ENCODE data around the gene TIE1.
"Not testable (repeated sequence)": the region's sequence is repeated elsewhere in the genome, so short reads cannot be mapped to it uniquely, and the experiment has no call there.

TIE1 gene

DNA sequence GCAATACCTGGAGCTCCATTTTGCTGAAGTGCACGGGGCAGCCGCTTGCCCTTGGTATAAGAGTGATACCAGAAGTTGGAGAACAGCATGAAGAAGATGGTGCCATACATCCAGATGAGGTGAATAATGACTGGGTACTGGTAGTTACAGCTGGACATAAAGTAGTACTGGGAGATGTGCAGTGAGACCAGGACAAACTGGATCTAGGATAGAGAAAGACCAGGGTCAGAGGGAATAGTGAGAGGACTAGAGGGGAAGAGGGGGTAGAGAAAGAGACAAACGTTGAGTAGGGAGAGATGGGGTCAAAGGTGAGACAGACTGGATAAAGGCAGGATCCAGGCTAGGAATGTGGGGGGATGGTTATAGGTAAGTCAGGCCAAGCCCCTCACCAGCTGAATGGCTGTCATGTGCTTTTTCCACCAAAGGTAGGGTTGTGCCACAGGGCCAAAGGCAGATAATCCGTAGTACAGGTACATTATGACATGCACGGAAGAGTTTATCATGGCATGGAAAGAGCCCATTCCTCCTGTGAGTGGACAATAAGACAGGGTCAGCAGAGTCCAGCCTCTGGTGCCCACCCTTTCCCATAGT is 63.2 kb downstream of the TIE1 start:
- no peak for DNase-seq

DNA sequence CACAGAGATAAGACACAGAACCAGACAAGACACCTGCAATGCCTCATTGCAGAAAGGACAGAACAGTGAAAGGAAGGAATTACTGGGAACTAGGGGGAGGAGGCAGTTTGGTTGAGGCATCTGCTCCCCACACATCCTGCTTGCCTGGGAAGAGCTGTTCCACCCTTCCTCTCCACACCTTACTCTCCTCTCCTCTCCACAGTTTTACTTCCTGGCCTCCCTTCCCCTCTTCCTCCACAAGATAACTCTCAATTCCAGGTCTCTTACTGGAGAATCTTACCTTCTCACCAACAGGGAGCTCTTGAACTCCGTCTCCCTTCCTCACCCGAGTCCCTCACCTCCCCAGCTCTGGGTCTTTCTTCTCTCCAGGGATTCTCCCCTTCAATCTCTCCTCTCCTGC is 64.9 kb downstream of the TIE1 start:
- no peak for DNase-seq

- no peak for DNase-seq
Observed at GRCh38 chr1:43366179-43366578, 65.4 kb downstream of the TIE1 start.

DNA sequence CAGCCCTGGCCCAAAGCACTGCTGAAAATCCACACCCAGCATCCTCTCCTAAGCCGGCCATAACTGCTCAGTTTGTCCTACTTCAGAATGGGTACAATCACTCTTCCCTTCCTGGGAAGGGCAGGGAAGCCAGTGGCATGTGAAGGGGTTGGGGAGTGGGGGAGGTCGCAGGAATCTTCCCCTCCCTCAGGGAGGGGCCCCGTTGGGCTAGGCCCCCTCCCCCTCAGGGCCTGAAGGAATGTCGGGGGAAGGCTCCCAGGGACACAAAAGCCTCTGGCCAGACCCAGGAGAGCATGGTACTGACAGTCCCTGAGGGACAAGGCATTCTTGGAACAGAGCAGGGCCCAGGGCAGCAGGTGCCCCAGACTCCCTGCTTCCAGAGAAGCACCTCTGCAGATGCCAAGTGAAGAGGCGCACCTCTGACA is 65.8 kb downstream of the TIE1 start:
- no peak for DNase-seq

DNA sequence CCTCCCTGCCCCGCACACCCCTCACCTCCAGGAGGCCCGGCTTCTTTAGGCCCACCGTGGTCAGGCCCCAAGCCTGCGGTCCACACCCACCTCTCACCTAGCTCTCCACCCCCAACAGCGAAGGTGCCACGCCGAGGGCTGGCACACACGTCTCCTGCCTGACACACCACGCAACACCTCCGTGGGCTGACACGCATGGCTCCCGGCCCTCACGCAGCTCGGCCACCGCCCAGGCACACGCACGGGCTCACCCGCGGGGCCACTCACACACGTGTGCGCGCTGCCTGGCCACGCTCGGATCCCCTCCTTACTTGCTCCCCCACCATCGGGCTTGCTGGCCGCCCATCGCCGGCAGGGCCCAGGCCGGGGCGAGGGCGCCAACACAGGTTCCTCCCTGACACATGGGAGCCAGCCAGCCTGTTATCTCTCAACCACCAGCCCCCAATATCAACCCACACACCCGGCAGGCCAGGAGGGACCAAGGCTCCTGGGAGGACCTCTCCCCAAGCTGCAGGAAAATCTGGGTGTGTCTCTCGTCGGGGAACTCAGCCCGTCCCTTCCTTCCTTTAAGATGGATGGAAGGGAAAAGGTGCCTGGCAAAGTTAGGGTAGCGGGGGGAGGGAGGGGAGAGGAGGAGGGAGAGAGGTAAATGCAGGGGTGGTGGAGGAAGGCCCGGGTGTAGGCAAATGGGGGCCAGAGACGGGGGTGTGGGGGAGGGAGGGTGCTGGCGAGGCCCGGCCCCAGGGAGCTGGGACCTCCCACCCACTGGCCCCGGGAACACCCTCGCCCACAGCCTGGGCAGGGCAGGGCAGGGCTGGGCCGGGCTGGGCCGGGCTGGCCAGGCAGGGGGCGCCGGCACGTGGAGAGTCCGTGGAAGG is 66.5 kb downstream of the TIE1 start:
- DNase-seq = peak; percentile 24

DNA sequence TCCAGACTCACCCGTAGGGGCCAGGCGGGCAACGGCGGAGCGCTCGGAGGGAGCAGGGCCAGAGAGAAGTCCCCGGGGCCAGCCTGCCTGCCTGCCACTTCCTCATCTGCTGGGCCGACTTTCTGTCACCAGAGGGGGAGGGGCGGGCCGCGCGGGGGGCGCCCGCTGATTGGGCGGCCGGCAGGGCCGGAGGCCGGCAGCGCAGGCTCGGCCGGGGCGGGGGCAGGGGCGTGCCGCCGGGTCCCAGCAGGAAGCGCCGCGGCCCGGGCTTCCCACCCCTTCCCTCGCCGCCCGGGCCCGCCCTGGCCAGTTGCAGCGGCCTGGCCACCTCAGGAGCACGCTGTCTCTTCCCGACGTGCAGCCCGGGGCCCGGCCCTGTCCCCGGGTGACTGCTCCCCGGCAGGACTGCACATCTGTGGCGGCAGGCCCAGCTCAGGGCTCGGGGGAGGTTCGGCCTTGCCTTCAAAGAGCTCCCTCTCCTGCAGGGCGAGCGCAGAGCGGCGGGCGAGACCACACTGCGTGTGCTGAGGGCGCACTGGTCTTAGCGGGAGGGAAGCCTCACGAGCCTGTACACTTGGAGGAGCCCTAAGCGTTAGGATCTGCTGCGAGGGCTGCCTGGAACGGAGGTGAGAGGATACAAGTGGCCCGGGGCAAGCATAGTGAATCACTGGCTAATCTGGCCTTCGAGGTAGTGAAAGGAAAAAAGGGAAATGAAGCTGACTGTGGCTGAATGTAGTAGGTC is 67.3 kb downstream of the TIE1 start, which contains the start of gene ELOVL1:
Gene ELOVL1 (minus strand): TSS at position 108 of the 742 bp plus-strand sequence. CDS start 2,402 bp downstream, outside the sequence.
- DNase-seq = peak; percentile 80

DNA sequence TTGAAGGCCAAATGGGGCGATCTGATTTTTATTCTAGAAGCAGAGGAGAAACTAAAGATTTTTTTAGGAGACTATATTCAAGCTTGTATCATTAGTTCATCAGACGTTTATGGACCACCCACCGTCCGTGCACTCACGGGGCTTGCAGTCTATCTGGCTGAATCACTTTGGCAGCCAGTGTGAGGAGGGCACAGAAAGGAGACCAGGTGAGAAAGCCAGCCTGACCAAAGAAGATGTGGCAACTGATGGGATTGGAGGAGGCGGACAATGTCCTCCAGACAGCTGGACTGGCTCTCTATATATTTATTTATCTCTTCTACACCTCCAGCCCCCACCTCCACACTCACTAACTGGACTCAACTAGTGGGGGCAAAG is 67.9 kb downstream of the TIE1 start:
- no peak for DNase-seq

DNA sequence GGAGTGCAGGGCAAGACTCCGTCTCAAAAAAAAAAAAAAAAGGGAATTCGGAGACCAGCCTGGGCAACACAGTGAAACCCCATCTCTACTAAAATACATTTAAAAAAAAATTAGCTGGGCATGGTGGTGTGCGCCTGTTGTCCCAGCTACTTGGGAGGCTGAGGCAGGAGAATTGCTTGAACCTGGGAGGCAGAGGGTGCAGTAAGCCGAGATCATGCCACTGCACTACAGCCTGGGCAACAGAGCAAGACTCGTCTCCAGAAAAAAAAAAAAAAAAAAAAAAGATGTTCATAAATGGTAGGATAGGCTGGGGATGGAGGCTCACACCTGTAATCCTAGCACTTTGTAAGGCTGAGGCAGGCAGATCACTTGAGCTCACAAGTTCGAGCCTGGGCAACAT is 69.0 kb downstream of the TIE1 start:
- DNase-seq = not testable (repeated sequence)

- no peak for DNase-seq
Observed at GRCh38 chr1:43370564-43370963, 69.8 kb downstream of the TIE1 start.

GRCh38 chr1:43372172-43372571 is 71.4 kb downstream of the TIE1 start:
- DNase-seq = no peak
